ENCODE measurements around the gene CSNK2B. TPM values are rescaled to one million over a fixed set of nuclear protein-coding genes. Genes with fewer than 3 reads are reported as not detected.

The CSNK2B gene
- polyA plus RNA-seq, 3 donors: 232 to 252 (median 246) TPM

GRCh38 chr6:31632279-31632946, 33.5 kb upstream of the CSNK2B start:
- no peak for DNase-seq (ENCODE audit: extremely low read depth in 1 of 11, low read depth in 9 of 11, low spot score in 4 of 11)

DNA sequence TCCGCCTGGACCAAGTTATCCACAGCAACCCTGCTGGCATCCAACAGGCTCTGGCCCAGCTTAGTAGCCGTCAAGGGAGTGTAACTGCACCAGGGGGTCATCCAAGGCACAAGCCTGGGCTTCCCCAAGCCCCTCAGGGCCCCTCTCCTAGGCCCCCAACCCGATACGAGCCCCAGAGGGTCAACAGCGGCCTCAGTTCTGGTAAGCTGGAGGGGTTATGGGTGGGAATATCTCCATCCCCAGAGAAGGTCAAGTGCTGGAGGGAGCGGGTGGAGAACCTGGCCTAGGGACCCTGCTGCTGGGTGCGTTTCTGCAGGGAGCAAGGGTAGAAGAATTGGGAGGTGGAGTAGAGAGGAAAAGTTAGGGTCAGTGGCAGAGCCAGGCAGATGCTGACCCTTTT, 32.4 kb upstream of the CSNK2B start:
- DNase-seq (ENCODE audit: extremely low read depth in 1 of 11, low read depth in 9 of 11, low spot score in 4 of 11): no peak

DNA sequence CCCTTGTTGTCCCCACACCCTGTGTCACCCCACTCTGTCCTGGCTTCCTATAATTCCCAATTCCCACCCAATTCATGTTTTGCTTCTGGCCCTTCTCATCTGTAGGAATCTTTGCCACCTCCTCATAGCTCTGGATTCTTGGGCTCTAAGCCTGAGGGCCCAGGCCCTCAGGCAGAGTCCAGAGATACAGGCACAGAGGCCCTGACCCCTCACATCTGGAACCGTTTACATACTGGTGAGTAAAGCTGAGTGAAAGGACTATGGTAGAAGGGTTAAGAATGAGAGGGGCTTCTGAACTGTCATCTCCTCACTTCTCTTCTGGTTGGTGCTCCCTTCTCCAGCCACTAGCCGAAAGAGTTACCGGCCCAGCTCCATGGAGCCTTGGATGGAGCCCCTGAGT, 31.7 kb upstream of the CSNK2B start:
- DNase-seq (ENCODE audit: extremely low read depth in 1 of 11, low read depth in 9 of 11, low spot score in 4 of 11): no peak

GRCh38 chr6:31634969-31635575, 30.8 kb upstream of the CSNK2B start:
- DNase-seq (ENCODE audit: extremely low read depth in 1 of 11, low read depth in 9 of 11, low spot score in 4 of 11): no peak

DNA sequence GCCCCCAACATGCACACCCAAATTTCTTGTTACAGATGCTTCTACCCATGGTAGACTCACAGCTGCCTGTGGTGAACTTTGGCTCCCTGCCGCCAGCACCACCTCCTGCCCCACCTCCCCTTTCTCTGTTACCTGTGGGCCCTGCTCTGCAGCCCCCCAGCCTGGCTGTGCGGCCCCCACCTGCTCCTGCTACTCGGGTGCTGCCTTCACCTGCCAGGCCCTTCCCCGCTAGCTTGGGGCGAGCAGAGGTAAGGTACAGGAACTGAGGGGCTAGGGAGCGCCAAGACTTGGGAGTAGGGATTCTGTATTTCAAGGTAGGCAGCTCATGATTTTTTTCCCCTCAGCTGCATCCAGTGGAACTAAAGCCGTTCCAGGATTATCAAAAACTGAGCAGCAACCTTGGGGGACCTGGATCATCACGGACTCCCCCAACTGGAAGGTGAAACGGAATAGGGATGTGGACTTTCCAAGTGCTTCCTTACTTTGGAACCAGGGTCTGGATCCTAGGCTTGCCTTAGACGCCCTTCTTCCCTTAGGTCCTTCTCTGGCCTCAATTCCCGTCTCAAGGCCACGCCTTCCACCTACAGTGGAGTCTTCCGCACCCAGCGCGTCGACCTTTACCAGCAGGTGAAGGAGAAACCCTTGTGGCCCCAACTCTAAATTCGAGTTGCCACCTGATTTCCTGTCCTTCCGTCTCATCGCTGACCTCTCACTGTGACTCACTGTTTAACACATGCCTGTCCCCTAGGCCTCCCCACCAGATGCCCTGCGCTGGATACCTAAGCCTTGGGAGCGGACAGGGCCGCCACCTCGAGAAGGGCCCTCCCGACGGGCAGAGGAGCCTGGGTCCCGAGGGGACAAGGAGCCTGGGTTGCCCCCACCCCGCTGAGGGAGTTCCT, 28.9 kb upstream of the CSNK2B start:
- no peak for DNase-seq (ENCODE audit: extremely low read depth in 1 of 11, low read depth in 9 of 11, low spot score in 4 of 11)

GRCh38 chr6:31639043-31639442, 26.8 kb upstream of the CSNK2B start:
- no peak for DNase-seq (ENCODE audit: extremely low read depth in 1 of 11, low read depth in 9 of 11, low spot score in 4 of 11)

DNA sequence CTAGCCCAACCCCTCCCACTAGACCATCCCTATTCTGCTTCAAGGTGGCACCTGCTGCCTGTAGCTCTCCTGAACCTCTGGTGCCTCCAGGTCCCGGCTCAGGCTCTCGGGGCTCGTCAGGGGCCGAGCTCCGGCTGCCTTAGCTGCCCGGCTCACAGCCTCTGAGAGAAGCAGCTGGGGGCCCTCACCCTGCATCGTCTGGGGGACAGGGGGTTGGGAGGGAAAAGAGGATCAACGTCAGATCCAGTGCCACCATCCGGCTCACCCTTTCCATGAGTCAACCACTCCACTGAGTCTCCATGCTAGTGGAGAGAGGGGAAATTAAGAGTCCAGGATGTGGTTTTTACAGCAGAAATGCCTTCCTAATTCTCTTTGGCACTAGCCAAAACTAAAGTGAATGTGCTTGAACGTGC, 26.4 kb upstream of the CSNK2B start:
- no peak for DNase-seq (ENCODE audit: extremely low read depth in 1 of 11, low read depth in 9 of 11, low spot score in 4 of 11)

GRCh38 chr6:31640612-31641011, 25.3 kb upstream of the CSNK2B start:
- DNase-seq (ENCODE audit: extremely low read depth in 1 of 11, low read depth in 9 of 11, low spot score in 4 of 11): no peak

- DNase-seq (ENCODE audit: extremely low read depth in 1 of 11, low read depth in 9 of 11, low spot score in 4 of 11): no peak
Observed at GRCh38 chr6:31641370-31641769, 24.5 kb upstream of the CSNK2B start.

DNA sequence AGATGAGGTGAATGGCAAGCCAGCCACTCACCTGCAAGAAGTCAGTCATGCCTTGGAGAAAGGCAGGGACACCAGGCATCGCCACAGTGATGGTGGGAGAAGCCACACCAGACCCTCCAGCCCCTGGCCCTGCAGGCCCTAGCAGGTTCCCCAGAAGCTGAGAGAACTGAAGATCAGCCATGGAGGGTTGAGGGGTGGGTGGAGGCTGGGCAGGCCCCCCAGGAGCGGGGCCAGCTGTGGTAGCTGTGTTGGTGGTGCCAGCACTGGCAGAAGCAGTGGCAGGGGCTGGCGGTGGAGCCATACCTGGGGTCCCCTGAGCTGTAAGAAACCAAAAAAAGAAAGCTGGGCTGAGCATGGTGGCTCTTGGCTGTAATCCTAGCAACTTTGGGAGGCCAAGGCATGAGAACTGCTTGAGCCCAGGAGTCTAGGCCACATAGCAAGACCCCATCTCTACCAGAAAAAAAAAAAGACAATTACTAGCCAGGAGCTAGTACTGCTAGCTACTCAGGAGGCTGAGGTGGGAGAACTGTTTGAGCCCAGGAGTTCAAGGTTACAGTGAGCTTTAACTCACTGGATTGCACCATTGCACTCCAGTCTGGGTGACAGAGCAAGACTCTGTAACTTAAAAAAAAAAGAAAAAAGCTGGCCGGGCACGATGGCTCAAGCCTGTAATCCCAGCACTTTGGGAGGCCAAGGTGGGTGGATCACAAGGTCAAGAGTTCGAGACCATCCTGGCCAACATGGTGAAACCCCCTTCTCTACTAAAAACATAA, 22.9 kb upstream of the CSNK2B start:
- DNase-seq (ENCODE audit: extremely low read depth in 1 of 11, low read depth in 9 of 11, low spot score in 4 of 11): no peak

GRCh38 chr6:31643818-31644454, 21.9 kb upstream of the CSNK2B start:
- DNase-seq (ENCODE audit: extremely low read depth in 1 of 11, low read depth in 9 of 11, low spot score in 4 of 11): no peak

GRCh38 chr6:31645325-31645724, 20.6 kb upstream of the CSNK2B start:
- DNase-seq (ENCODE audit: extremely low read depth in 1 of 11, low read depth in 9 of 11, low spot score in 4 of 11): no peak

DNA sequence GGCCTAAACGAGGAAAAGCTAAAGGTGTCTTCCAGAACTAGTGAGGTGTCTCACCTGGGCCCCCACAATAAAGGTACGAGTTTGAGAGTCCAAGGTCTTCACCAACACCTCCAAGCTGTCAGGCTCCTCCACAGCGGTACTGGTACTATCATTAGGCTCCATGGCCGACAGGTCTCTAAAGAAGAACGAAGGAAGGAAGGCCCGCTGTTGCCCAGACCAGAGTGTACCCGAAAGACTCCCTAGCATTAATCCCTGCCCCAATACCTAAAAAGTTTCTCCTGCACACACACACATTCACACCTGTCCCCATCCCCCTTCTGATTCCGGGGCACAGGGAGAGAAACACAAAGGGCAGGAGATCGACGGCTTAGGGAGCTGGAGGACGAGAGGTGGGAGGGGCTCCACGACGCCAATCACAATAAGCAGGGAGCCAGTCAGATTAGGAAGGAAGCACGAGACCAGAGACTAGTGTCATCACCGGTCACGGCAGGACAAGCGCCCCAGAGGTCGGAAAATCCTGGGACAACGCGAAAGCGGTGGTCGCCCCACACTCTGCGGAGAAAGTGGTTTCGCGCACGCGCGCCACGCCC, 14.2 kb upstream of the CSNK2B start:
- DNase-seq (ENCODE audit: extremely low read depth in 1 of 11, low read depth in 9 of 11, low spot score in 4 of 11): peak in 8 of 11 donors; percentile 42 to 77 (median 60)

DNA sequence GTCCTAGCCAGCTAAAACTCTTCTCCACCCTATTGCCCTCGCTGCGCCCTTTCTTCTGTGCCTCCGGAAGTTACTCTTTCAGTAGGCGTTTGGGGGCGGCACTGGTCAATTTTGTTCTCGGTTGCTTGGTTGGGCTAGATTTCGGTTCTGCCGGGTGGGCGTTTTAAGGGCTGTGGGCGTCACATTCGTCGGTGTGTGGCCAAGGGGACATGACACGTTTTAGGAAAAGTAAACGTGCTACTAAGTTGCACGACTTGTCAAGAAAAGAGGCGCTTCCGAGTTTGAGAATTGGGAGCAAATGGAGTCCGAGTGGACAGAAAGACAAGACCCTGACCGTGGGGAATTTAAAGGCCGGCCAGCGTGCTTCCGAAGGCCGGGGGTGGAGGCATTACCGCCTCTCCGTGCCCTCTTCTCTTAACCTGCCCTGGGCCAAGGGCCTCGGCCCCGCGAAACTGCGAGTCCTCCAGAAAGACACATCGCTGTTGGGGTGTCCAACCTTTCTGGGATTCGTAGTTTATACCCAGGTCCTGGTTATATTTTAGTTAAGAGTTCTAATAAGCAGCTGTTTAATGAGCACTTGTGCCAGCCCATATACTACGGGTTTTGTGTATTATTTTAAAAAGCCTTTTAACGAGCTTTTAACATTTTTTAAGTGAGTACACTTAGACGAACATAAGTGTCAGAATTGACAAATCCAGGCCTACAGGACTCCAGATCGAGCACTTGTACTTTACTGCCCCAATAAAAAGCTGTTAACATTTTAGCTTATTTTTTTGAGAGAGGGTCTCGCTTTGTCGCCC, 12.8 kb upstream of the CSNK2B start:
- peak in 6 of 11 donors; percentile 84 to 94 (median 93) for DNase-seq (ENCODE audit: extremely low read depth in 1 of 11, low read depth in 9 of 11, low spot score in 4 of 11)

- DNase-seq (ENCODE audit: extremely low read depth in 1 of 11, low read depth in 9 of 11, low spot score in 4 of 11): no peak
Observed at GRCh38 chr6:31654574-31655348, 11.1 kb upstream of the CSNK2B start.

DNA sequence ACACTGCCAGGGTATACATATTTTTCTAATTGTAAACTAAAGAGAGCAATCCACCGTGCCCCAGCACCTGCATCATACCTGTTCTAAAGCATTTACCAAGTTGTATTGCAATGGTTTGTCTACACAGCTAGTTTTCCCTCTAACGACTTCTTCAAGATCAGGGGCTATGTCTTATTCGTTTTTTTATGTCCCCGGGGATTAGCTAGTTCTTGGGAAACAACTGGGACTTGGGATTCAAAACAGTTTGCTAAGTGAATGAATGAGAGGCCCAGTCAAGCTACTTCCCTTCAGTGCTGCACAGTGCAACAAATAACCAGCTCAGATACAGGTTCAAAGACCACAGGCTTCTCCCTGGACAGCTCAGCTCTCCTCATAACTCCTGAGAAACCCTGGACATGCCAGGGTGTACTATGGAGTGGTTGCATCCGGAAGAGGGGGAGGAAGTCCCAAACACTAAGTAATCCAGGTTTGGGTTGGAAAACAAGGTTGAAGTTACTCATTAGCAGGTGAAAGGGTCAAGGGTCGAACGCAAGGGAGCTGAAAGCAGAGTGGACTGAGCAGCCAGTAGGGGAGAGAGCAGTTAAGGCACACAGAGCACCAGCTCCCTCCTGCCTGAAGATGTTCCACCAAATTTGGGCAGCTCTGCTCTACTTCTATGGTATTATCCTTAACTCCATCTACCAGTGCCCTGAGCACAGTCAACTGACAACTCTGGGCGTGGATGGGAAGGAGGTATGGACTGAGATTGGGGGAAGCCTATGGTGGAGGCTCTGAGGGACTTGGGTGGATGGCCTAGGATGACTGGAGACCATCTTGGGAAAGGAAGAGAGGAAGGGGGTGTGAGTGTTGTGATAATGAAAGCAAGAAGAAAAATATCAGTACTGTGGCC, 10.3 kb upstream of the CSNK2B start, which contains the start of gene APOM:
TSS of gene APOM (plus strand) at position 546 of the 889 bp plus-strand sequence. CDS start at position 619, 73 bp downstream.
- no peak for DNase-seq (ENCODE audit: extremely low read depth in 1 of 11, low read depth in 9 of 11, low spot score in 4 of 11)

Measured in renal cortex interstitium (tissue), 11 donors.